HepG2 (cell line): ENCODE data around the gene MUC22.

ENCODE experiments used
- CREM ChIP-seq, 2 experiments: sonication (generic) in 1 of 2; formaldehyde crosslinking in 1 of 2; IDR thresholded peaks; 2 replicates each; pipeline versions ENCODE4 v1.4.0 to v1.6.1; 2016 to 2020; ENCODE audit warnings: antibody characterized with exemption in 1 of 2, mild to moderate bottlenecking in 1 of 2, missing genetic modification reagents in 1 of 2
- CTCF ChIP-seq: sonication (generic); formaldehyde crosslinking; IDR thresholded peaks from 2 replicates; pipeline ENCODE4 v1.5.0; 2020; ENCODE audit warnings: mild to moderate bottlenecking, missing genetic modification reagents, moderate library complexity
- ISL2 ChIP-seq: sonication (generic); formaldehyde crosslinking; IDR thresholded peaks from 2 replicates; pipeline ENCODE4 v1.5.0; 2020; ENCODE audit warnings: missing genetic modification reagents
- MAX ChIP-seq: IDR thresholded peaks from 2 replicates; pipeline ENCODE4 v1.6.1; 2012; ENCODE audit warnings: inconsistent platforms
- NR2C2 ChIP-seq: sonication (generic); formaldehyde crosslinking; IDR thresholded peaks from 2 replicates; pipeline ENCODE4 v1.4.0; 2020; ENCODE audit warnings: missing genetic modification reagents, mild to moderate bottlenecking, moderate library complexity, borderline replicate concordance
- RAD21 ChIP-seq: fragments of 450-650 bp; formaldehyde crosslinking; IDR thresholded peaks from 2 replicates; pipeline ENCODE4 v1.5.0; 2020; ENCODE audit warnings: mild to moderate bottlenecking
- ZNF253 ChIP-seq: sonication (generic); formaldehyde crosslinking; IDR thresholded peaks from 2 replicates; pipeline ENCODE4 v1.8.0; 2022; ENCODE audit warnings: mild to moderate bottlenecking, missing genetic modification reagents, borderline replicate concordance

GRCh38 chr6:31007694-31008093 lies 2.6 kb upstream of the MUC22 start:
- TF ChIP-seq CREM (IDR thresholded peaks at IDR 0.05) (no peak), CREM (CRISPR knock-in tag; IDR thresholded peaks at IDR 0.05) (no peak), ISL2 (CRISPR knock-in tag) (no peak), RAD21 (CRISPR knock-in tag) (no peak), MAX (no peak), ZNF253 (no peak), CTCF (CRISPR knock-in tag) (no peak), NR2C2 (CRISPR knock-in tag) (no peak)
